OCI-LY3 (cell line): ENCODE data around the gene HAP1.
"Not testable (repeated sequence)": the region's sequence is repeated elsewhere in the genome, so short reads cannot be mapped to it uniquely, and the experiment has no call there.

Experiments used
- H2AFZ ChIP-seq: fragments of 200-600, 300-600 bp; shearing (Covaris generic); 2 replicates; pipeline ENCODE4 v1.6.0; 2014; ENCODE audit warnings: antibody characterized with exemption, low read depth, low read length
- H3K27ac ChIP-seq: fragments of 200-600, 300-600 bp; sonication (generic); 2 replicates; pipeline ENCODE4 v1.5.1; 2014; ENCODE audit warnings: mild to moderate bottlenecking, low read length, moderate library complexity, mixed read lengths
- H3K27me3 ChIP-seq: fragments of 200-600, 300-600 bp; sonication (generic); 2 replicates; pipeline ENCODE4 v1.6.1; 2014; ENCODE audit warnings: low read depth, low read length, mixed read lengths
- H3K36me3 ChIP-seq: fragments of 200-600, 300-600 bp; sonication (generic); replicated peaks from 2 replicates; pipeline ENCODE3; 2014; ENCODE audit warnings: low read depth, low read length, mixed read lengths
- H3K4me1 ChIP-seq: fragments of 300-600, 200-600 bp; sonication (generic); 2 replicates; pipeline ENCODE4 v1.6.1; 2014; ENCODE audit warnings: low read length, mixed read lengths
- H3K4me2 ChIP-seq: fragments of 200-600, 300-600 bp; sonication (generic); 2 replicates; pipeline ENCODE4 v1.6.1; 2014; ENCODE audit warnings: low read length, mixed read lengths
- H3K4me3 ChIP-seq: fragments of 300-600, 200-600 bp; sonication (generic); 2 replicates; pipeline ENCODE4 v1.5.1; 2014; ENCODE audit warnings: antibody characterized with exemption, mild to moderate bottlenecking, low read length, moderate library complexity
- H3K79me2 ChIP-seq: fragments of 300-600, 200-600 bp; shearing (Covaris generic); 2 replicates; pipeline ENCODE4 v1.6.1; 2014; ENCODE audit warnings: mild to moderate bottlenecking, low read length, mixed read lengths
- H3K9ac ChIP-seq: fragments of 300-600, 200-600 bp; shearing (Covaris generic); 2 replicates; pipeline ENCODE4 v1.6.0; 2014; ENCODE audit warnings: mild to moderate bottlenecking, low read length, moderate library complexity
- H3K9me3 ChIP-seq: fragments of 200-600, 300-600 bp; shearing (Covaris generic); 2 replicates; pipeline ENCODE4 v1.6.1; 2014; ENCODE audit warnings: low read length, mixed read lengths; ENCODE audit not compliant: insufficient read depth
- H4K20me1 ChIP-seq: fragments of 200-600, 300-600 bp; sonication (generic); 2 replicates; pipeline ENCODE4 v1.6.1; 2016; ENCODE audit warnings: low read length, mixed read lengths; ENCODE audit not compliant: insufficient read depth
- EZH2phosphoT487 ChIP-seq: fragments of 200-600 bp; shearing (Covaris generic); IDR thresholded peaks from 2 replicates; pipeline ENCODE4 v1.6.1; 2018; ENCODE audit warnings: antibody characterized with exemption, mixed run types, low read depth
- TF ChIP-seq, protein P1 (sequence below): fragments of 200-600, 300-600 bp; sonication (generic); IDR thresholded peaks from 2 replicates; pipeline ENCODE4 v1.5.1; 2014; ENCODE audit warnings: antibody characterized with exemption, low read length, low read depth

Gene HAP1

DNA sequence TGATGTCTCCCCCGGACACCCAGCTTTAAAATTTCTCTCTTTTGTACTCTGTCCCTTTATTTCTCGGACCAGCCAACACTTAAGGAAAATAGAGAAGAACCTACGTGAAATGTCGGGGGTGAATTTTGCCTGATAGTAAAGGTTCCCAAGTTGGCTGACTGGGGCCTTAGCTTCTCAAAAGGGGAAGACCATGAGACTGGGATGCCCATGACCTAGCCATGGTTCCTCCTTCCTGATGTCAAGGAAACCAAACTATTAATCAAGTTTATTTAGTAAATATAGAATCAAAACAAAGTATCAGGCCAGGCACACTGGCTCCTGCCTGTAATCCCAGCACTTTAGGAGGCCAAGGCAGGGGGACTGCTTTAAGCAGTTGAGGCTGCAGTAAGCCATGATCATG, 48.2 kb downstream of the HAP1 start:
- Histone ChIP-seq H3K36me3 (peaks cover 22% of the 10 kb centered on the region), H3K9me3 (no peaks in the 10 kb centered on the region), H3K9ac (no peak overlapping the region), H4K20me1 (peaks cover 20% of the 10 kb centered on the region), H3K79me2 (peaks cover 26% of the 10 kb centered on the region), H3K27me3 (no peaks in the 10 kb centered on the region), H3K4me2 (no peak overlapping the region), H3K4me1 (peaks cover 22% of the 10 kb centered on the region), H3K4me3 (no peak overlapping the region), H2AFZ (no peak overlapping the region), H3K27ac (no peak overlapping the region)
- no peak for TF ChIP-seq EZH2phosphoT487
- TF ChIP-seq, protein P1, sequence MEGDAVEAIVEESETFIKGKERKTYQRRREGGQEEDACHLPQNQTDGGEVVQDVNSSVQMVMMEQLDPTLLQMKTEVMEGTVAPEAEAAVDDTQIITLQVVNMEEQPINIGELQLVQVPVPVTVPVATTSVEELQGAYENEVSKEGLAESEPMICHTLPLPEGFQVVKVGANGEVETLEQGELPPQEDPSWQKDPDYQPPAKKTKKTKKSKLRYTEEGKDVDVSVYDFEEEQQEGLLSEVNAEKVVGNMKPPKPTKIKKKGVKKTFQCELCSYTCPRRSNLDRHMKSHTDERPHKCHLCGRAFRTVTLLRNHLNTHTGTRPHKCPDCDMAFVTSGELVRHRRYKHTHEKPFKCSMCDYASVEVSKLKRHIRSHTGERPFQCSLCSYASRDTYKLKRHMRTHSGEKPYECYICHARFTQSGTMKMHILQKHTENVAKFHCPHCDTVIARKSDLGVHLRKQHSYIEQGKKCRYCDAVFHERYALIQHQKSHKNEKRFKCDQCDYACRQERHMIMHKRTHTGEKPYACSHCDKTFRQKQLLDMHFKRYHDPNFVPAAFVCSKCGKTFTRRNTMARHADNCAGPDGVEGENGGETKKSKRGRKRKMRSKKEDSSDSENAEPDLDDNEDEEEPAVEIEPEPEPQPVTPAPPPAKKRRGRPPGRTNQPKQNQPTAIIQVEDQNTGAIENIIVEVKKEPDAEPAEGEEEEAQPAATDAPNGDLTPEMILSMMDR = no peak

DNA sequence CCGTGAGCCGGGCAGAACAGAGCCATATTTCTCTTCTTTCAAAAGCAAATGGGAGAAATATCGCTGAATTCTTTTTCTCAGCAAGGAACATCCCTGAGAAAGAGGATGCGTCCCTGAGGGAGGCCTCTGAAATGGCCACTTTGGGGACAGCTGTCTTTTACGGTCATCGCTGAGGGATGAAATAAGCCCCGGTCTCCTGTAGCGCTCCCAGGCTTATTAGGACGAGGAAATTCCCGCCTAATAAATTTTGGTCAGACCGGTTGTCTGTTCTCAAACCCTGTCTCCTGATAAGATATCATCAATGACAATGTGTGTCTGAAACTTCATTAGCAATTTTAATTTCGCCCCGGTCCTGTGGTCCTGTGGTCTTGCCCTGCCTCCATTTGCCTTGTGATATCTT, 48.7 kb downstream of the HAP1 start:
- not testable (repeated sequence) for H3K4me2 ChIP-seq, H3K9me3 ChIP-seq, H2AFZ ChIP-seq, H3K27ac ChIP-seq, H3K4me3 ChIP-seq, H3K9ac ChIP-seq, H3K27me3 ChIP-seq
- H3K79me2 ChIP-seq = peaks cover 22% of the 10 kb centered on the region
- peaks cover 22% of the 10 kb centered on the region for H3K4me1 ChIP-seq
- peaks cover 16% of the 10 kb centered on the region for H3K36me3 ChIP-seq
- peaks cover 14% of the 10 kb centered on the region for H4K20me1 ChIP-seq

DNA sequence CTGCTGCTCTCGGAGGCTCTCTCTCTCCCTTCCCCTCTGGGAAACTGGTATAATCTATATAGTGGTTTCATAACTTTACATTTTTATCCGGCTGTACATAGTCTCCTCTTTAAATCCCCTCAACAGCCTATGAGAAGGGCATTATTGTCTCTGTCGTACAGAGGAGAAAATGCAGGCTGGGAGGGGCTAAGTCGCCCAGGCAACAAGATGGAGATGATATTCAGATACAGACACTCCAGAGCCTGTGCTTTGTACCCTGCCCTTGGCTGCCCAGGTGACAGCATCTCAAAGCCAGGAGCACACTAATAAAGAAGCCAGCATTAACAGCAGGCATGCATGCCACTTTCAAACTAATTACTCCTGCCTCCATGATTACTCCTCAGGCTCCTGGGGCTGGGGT, 50.4 kb downstream of the HAP1 start:
- Histone ChIP-seq H2AFZ (no peak overlapping the region), H3K4me3 (no peak overlapping the region), H3K9ac (no peak overlapping the region), H3K4me2 (no peak overlapping the region), H3K36me3 (peaks cover 2% of the 10 kb centered on the region), H3K9me3 (no peaks in the 10 kb centered on the region), H3K79me2 (peaks cover 5% of the 10 kb centered on the region), H3K4me1 (peaks cover 18% of the 10 kb centered on the region), H3K27me3 (no peaks in the 10 kb centered on the region), H4K20me1 (no peaks in the 10 kb centered on the region), H3K27ac (no peak overlapping the region)
- TF ChIP-seq, protein P1 = no peak
- TF ChIP-seq EZH2phosphoT487 = no peak

DNA sequence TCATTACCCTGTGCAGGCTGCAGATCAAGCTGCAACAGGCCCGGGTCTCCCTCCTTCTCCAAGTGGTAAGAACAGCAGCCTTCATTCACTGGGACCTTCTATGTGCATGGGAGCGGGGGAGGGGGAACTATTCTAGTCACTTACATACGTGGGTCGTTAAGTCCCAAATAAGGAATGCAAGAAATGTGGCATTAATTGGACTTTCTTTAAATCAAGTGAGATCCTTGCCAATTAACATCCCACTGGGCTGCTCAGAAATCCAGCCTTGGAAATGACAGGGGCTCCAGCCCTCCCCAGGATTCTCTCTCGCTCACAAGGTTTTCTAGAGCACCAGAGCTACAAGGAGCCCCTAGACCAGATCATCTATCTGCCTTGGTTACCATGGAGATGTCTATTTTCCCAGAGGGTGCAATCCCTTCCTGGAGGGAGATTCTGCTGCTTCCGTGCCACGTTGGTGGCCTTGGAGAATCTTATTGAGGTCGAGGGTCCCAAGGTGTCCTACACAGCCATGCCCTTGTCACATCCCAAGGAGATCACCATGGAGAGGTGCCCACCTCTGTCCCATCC, 50.9 kb downstream of the HAP1 start:
- TF ChIP-seq, protein P1 = no peak
- TF ChIP-seq EZH2phosphoT487 = no peak
- Histone ChIP-seq H3K9me3 (no peaks in the 10 kb centered on the region), H3K4me2 (no peak overlapping the region), H3K9ac (no peak overlapping the region), H3K4me3 (no peak overlapping the region), H3K36me3 (no peaks in the 10 kb centered on the region), H2AFZ (no peak overlapping the region), H3K79me2 (0 out of 2 replicates have a peak, but pooled peaks cover 2% of the 10 kb centered on the region), H3K27me3 (no peaks in the 10 kb centered on the region), H4K20me1 (no peaks in the 10 kb centered on the region), H3K27ac (no peak overlapping the region), H3K4me1 (peaks cover 23% of the 10 kb centered on the region)

DNA sequence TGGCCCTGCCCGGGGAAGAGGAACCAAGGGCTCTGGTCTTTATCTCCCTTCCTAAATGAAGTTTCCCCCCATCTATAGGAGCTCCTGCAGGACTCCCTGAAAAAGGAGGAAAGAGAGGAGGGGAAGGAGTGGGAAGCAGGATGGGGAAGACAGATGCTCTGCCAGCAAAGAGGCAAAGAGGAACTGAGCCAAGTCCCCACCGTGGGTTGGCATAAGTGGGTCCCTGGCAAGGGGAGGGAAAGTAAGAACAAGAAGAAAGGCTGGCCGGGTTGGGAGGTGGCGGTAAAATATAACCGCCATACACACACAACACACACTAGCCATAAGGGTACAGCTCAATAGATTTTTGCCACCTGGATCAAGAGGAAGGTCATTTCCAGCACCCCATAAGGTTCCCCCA, 51.8 kb downstream of the HAP1 start:
- Histone ChIP-seq H3K27ac (no peak overlapping the region), H3K27me3 (no peaks in the 10 kb centered on the region), H3K79me2 (no peaks in the 10 kb centered on the region), H3K9me3 (no peaks in the 10 kb centered on the region), H4K20me1 (no peaks in the 10 kb centered on the region), H3K9ac (no peak overlapping the region), H3K4me3 (no peak overlapping the region), H3K36me3 (no peaks in the 10 kb centered on the region), H3K4me2 (no peak overlapping the region), H3K4me1 (peaks cover 25% of the 10 kb centered on the region), H2AFZ (no peak overlapping the region)
- no peak for TF ChIP-seq EZH2phosphoT487
- TF ChIP-seq, protein P1 = no peak
